ENCODE data around the gene GPT2. TPM values are rescaled to one million over a fixed set of nuclear protein-coding genes. Genes with fewer than 3 reads are reported as not detected.

Gene GPT2
- total RNA-seq, 1 experiment from 2014 or later = 81.8 TPM

- ChIA-PET POLR2A (no interaction called here), CTCF (no interaction called here)
- Mint-ChIP-seq H3K4me1 (no peaks in the 10 kb centered on the region), H3K27me3 (ENCODE audit: low read depth) (no peaks in the 10 kb centered on the region), H3K27ac (no peak overlapping the region), H3K36me3 (peaks cover 79% of the 10 kb centered on the region), H3K9me3 (no peaks in the 10 kb centered on the region), H3K4me3 (no peak overlapping the region)
- ATAC-seq = no peak
- TF ChIP-seq HMGA2 (CRISPR knock-in tag; IDR thresholded peaks at IDR 0.05) (no peak), OVOL2 (CRISPR knock-in tag; IDR thresholded peaks at IDR 0.05; ENCODE audit: borderline replicate concordance) (no peak), NFYB (CRISPR knock-in tag; conservative IDR thresholded peaks at IDR 0.05; ENCODE audit: low read depth) (no peak), ESRRA (CRISPR knock-in tag; IDR thresholded peaks at IDR 0.05; ENCODE audit: borderline replicate concordance) (no peak), ATF6 (CRISPR knock-in tag; IDR thresholded peaks at IDR 0.05) (no peak), MXD4 (CRISPR knock-in tag; IDR thresholded peaks at IDR 0.05; ENCODE audit: borderline replicate concordance) (no peak), FOXP1 (CRISPR knock-in tag; IDR thresholded peaks at IDR 0.05; ENCODE audit: borderline replicate concordance) (no peak), AR (CRISPR knock-in tag; IDR thresholded peaks at IDR 0.05) (no peak), ATF3 (CRISPR knock-in tag; conservative IDR thresholded peaks at IDR 0.05) (no peak), ZNF671 (CRISPR knock-in tag; IDR thresholded peaks at IDR 0.05) (no peak), ZNF281 (CRISPR knock-in tag; IDR thresholded peaks at IDR 0.05) (no peak), ZNF121 (CRISPR knock-in tag; IDR thresholded peaks at IDR 0.05) (no peak), NR1H2 (CRISPR knock-in tag; IDR thresholded peaks at IDR 0.05) (no peak), ZNF416 (CRISPR knock-in tag; IDR thresholded peaks at IDR 0.05) (no peak), PRRX2 (CRISPR knock-in tag; IDR thresholded peaks at IDR 0.05) (no peak)
- TF ChIP-seq, protein P1, sequence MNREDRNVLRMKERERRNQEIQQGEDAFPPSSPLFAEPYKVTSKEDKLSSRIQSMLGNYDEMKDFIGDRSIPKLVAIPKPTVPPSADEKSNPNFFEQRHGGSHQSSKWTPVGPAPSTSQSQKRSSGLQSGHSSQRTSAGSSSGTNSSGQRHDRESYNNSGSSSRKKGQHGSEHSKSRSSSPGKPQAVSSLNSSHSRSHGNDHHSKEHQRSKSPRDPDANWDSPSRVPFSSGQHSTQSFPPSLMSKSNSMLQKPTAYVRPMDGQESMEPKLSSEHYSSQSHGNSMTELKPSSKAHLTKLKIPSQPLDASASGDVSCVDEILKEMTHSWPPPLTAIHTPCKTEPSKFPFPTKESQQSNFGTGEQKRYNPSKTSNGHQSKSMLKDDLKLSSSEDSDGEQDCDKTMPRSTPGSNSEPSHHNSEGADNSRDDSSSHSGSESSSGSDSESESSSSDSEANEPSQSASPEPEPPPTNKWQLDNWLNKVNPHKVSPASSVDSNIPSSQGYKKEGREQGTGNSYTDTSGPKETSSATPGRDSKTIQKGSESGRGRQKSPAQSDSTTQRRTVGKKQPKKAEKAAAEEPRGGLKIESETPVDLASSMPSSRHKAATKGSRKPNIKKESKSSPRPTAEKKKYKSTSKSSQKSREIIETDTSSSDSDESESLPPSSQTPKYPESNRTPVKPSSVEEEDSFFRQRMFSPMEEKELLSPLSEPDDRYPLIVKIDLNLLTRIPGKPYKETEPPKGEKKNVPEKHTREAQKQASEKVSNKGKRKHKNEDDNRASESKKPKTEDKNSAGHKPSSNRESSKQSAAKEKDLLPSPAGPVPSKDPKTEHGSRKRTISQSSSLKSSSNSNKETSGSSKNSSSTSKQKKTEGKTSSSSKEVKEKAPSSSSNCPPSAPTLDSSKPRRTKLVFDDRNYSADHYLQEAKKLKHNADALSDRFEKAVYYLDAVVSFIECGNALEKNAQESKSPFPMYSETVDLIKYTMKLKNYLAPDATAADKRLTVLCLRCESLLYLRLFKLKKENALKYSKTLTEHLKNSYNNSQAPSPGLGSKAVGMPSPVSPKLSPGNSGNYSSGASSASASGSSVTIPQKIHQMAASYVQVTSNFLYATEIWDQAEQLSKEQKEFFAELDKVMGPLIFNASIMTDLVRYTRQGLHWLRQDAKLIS (CRISPR knock-in tag; IDR thresholded peaks at IDR 0.05; ENCODE audit: borderline replicate concordance) = no peak
- DNase-seq (ENCODE audit: low spot score) = no peak
Measured at GRCh38 chr16:46915483-46916025, 31.4 kb downstream of the GPT2 start.

Data from WTC11 (cell line).